DND-41 (cell line): ENCODE results near the gene DRAM2.

ENCODE experiments used
- ATAC-seq: fragments of 200-7000 bp; cut with Tn5 transposase; 3 replicates; pipeline ENCODE4 v1.9.1; 2021; ENCODE audit warnings: low read depth; ENCODE audit not compliant: insufficient read depth
- DNase-seq: peaks from one replicate; pipeline ENCODE4 v3.0.0-alpha.2; 2020
- H2AFZ ChIP-seq: 2 replicates; pipeline ENCODE4 v1.6.0; 2012; ENCODE audit warnings: low read depth, low read length
- H3K27ac ChIP-seq: 2 replicates; pipeline ENCODE4 v1.5.1; 2012; ENCODE audit warnings: low read length, inconsistent platforms
- H3K27me3 ChIP-seq: fragments of 200-600 bp; sonication (generic); 2 replicates; pipeline ENCODE4 v1.6.0; 2012; ENCODE audit warnings: low read length, mild to moderate bottlenecking, inconsistent platforms; ENCODE audit not compliant: insufficient read depth, poor library complexity
- H3K36me3 ChIP-seq: 2 replicates; pipeline ENCODE4 v1.5.1; 2012; ENCODE audit warnings: low read length, inconsistent platforms; ENCODE audit not compliant: insufficient read depth
- H3K4me1 ChIP-seq: 2 replicates; pipeline ENCODE4 v1.5.1; 2012; ENCODE audit warnings: mild to moderate bottlenecking, low read length; ENCODE audit not compliant: insufficient read depth
- H3K4me2 ChIP-seq: 2 replicates; pipeline ENCODE4 v1.6.0; 2012; ENCODE audit warnings: mild to moderate bottlenecking, moderate library complexity, low read length, inconsistent platforms; ENCODE audit not compliant: insufficient read depth
- H3K4me3 ChIP-seq, 2 experiments: fragments of 200-600 bp in 1 of 2; shearing (Covaris generic) in 1 of 2; 2 replicates each; pipeline ENCODE4 v1.5.1; 2012 to 2016; ENCODE audit warnings: inconsistent platforms in 2 of 2, low read length in 2 of 2, mild to moderate bottlenecking in 2 of 2, low read depth in 1 of 2, moderate library complexity in 1 of 2
- H3K79me2 ChIP-seq: 2 replicates; pipeline ENCODE4 v1.6.0; 2012; ENCODE audit warnings: low read length, inconsistent platforms; ENCODE audit not compliant: insufficient read depth
- H3K9ac ChIP-seq: 2 replicates; pipeline ENCODE4 v1.6.0; 2012; ENCODE audit warnings: low read depth, mild to moderate bottlenecking, inconsistent platforms, low read length, moderate library complexity
- H3K9me3 ChIP-seq: 2 replicates; pipeline ENCODE4 v1.5.1; 2012; ENCODE audit warnings: low read length, moderate library complexity, mild to moderate bottlenecking, inconsistent platforms; ENCODE audit not compliant: insufficient read depth, severe bottlenecking
- H4K20me1 ChIP-seq: 2 replicates; pipeline ENCODE4 v1.6.0; 2012; ENCODE audit warnings: low read length; ENCODE audit not compliant: insufficient read depth
- EZH2 ChIP-seq: IDR thresholded peaks from 3 replicates; pipeline ENCODE4 v1.6.1; 2012; ENCODE audit warnings: borderline replicate concordance, low read depth, mild to moderate bottlenecking, moderate library complexity, low read length, inconsistent platforms; ENCODE audit not compliant: severe bottlenecking
- TF ChIP-seq, protein P1 (sequence below): IDR thresholded peaks from 2 replicates; pipeline ENCODE4 v1.5.1; 2012; ENCODE audit warnings: borderline replicate concordance, low read length, moderate library complexity, mild to moderate bottlenecking; ENCODE audit not compliant: poor library complexity, severe bottlenecking; ENCODE audit errors: extremely low read depth

Gene DRAM2

DNA sequence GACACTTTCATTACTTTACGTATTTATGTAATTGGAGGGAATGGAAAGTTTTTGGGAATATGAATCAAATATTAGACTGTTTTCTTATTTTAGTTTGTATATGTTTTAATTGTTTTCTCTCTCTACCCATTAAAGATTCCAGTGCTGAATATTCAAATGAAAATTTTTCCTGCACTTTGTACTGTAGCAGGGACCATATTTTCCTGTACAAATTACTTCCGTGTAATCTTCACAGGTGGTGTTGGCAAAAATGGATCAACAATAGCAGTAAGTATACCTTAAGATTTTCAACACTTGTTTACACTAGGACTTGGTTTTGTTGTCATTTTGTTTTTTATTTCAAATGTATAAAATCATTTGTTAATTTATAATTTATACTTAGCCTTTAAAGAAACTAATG is 42.2 kb upstream of the DRAM2 start:
- ATAC-seq (no peak), DNase-seq (no peak)
- Histone ChIP-seq H3K27ac (no peak overlapping the region), H3K9ac (no peak overlapping the region), H4K20me1 (no peaks in the 10 kb centered on the region), H3K4me3 (no peak overlapping the region), H3K79me2 (no peaks in the 10 kb centered on the region), H3K9me3 (no peaks in the 10 kb centered on the region), H3K27me3 (no peaks in the 10 kb centered on the region), H3K36me3 (peaks cover 82% of the 10 kb centered on the region), H2AFZ (no peak overlapping the region), H3K4me1 (no peaks in the 10 kb centered on the region), H3K4me2 (no peak overlapping the region)
- no peak for TF ChIP-seq EZH2
- TF ChIP-seq, protein P1, sequence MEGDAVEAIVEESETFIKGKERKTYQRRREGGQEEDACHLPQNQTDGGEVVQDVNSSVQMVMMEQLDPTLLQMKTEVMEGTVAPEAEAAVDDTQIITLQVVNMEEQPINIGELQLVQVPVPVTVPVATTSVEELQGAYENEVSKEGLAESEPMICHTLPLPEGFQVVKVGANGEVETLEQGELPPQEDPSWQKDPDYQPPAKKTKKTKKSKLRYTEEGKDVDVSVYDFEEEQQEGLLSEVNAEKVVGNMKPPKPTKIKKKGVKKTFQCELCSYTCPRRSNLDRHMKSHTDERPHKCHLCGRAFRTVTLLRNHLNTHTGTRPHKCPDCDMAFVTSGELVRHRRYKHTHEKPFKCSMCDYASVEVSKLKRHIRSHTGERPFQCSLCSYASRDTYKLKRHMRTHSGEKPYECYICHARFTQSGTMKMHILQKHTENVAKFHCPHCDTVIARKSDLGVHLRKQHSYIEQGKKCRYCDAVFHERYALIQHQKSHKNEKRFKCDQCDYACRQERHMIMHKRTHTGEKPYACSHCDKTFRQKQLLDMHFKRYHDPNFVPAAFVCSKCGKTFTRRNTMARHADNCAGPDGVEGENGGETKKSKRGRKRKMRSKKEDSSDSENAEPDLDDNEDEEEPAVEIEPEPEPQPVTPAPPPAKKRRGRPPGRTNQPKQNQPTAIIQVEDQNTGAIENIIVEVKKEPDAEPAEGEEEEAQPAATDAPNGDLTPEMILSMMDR: no peak

DNA sequence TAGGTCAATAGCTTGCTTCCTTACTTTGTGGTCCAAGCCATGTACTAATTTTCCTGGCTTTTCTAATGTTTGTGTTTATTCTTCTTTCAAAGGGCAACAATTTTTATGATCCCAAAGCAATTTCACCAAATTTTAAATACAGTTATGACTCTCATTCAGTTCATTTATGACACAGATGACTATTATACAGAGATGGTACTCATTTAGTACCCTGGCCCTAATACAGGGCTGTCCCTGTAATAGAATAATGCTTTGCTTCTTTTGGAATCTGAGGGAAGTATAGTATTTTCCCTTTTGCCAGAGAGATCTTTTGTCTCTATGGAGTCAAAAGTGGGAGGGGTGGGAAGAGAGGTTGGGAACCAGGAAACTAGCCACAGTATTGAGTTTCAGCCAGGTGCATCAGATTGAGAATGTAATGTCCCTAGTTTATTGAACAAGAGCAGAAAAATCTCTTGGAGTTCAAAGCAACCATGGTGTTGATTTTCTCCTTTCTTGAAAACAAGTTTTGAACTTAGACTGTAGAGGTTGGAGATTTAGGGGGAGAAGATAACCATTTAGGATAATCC is 40.2 kb upstream of the DRAM2 start:
- TF ChIP-seq EZH2: no peak
- TF ChIP-seq, protein P1: no peak
- peaks cover 81% of the 10 kb centered on the region for H3K36me3 ChIP-seq
- H3K9me3 ChIP-seq: no peaks in the 10 kb centered on the region
- no peaks in the 10 kb centered on the region for H4K20me1 ChIP-seq
- no peak overlapping the region for H3K9ac ChIP-seq
- H3K4me1 ChIP-seq: no peaks in the 10 kb centered on the region
- H3K27me3 ChIP-seq: no peaks in the 10 kb centered on the region
- H3K79me2 ChIP-seq: no peaks in the 10 kb centered on the region
- DNase-seq (no peak), ATAC-seq (no peak)
- no peak overlapping the region for H3K4me3 ChIP-seq
- H2AFZ ChIP-seq: no peak overlapping the region
- H3K4me2 ChIP-seq: no peak overlapping the region
- no peak overlapping the region for H3K27ac ChIP-seq

DNA sequence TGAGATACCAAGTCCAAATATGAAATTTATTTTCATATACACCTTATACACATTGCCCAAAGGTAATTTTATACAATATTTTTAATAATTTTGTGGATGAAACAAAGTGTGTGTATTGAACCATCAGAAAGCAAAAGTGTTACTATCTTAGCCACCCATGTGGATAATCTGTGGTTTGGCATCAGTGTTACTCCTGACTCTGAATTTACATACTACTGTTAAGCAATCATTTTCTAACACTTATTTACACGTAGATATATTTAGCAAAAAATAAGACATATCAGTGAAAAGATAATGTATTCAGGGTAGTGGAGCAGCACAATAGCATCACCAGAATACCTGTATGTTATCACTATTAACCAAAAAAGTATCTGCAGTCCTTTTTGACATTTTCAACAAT is 36.8 kb upstream of the DRAM2 start:
- no peak for ATAC-seq
- no peaks in the 10 kb centered on the region for H4K20me1 ChIP-seq
- H3K27me3 ChIP-seq: no peaks in the 10 kb centered on the region
- peaks cover 76% of the 10 kb centered on the region for H3K36me3 ChIP-seq
- no peak overlapping the region for H2AFZ ChIP-seq
- no peak overlapping the region for H3K4me3 ChIP-seq
- no peak for DNase-seq
- no peaks in the 10 kb centered on the region for H3K4me1 ChIP-seq
- no peak overlapping the region for H3K27ac ChIP-seq
- 0 out of 2 replicates have a peak, but pooled peaks cover 4% of the 10 kb centered on the region for H3K79me2 ChIP-seq
- no peak overlapping the region for H3K4me2 ChIP-seq
- H3K9ac ChIP-seq: no peak overlapping the region
- no peaks in the 10 kb centered on the region for H3K9me3 ChIP-seq
- TF ChIP-seq, protein P1: no peak
- no peak for TF ChIP-seq EZH2

DNA sequence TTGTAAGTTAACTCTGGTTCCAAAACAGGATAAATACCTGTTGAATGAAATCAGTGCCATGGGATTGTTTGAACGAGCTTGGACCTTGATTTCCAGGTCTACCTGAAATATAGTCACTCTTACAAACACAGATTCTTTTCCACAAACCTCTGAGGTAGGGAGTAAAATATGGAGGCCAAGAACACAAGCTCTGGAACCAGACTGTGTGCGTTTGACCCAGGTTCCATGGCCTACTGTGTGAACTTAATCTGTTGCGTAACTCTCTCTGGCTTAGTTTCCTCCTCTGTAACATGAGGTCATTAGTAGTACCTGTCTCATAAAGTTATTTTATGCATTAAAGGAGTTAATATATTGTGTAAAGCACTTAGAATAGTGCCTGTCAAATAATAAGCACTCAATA is 35.5 kb upstream of the DRAM2 start:
- no peak overlapping the region for H3K27ac ChIP-seq
- H3K9ac ChIP-seq: no peak overlapping the region
- H3K4me2 ChIP-seq: no peak overlapping the region
- no peak overlapping the region for H2AFZ ChIP-seq
- DNase-seq (no peak), ATAC-seq (no peak)
- no peaks in the 10 kb centered on the region for H3K27me3 ChIP-seq
- H3K36me3 ChIP-seq: peaks cover 83% of the 10 kb centered on the region
- no peaks in the 10 kb centered on the region for H4K20me1 ChIP-seq
- TF ChIP-seq, protein P1: no peak
- no peak for TF ChIP-seq EZH2
- no peaks in the 10 kb centered on the region for H3K9me3 ChIP-seq
- no peaks in the 10 kb centered on the region for H3K4me1 ChIP-seq
- H3K79me2 ChIP-seq: peaks cover 10% of the 10 kb centered on the region; the same call in 1 of the 2 replicates
- no peak overlapping the region for H3K4me3 ChIP-seq
